Hematopoietic multipotent progenitor cell treated with erythropoietin and hydrocortisone succinate and interleukin-3 and kit ligand, for 17 days (in vitro differentiated cells): ENCODE measurements around the gene CACNB1.

ENCODE experiments used
- DNase-seq: peaks from one replicate; pipeline ENCODE4 v3.0.0-alpha.2; 2015; ENCODE audit warnings: low spot score

Gene CACNB1

GRCh38 chr17:39200957-39201510, 3.6 kb upstream of the CACNB1 start:
- no peak for DNase-seq

GRCh38 chr17:39200070-39200879, 2.8 kb upstream of the CACNB1 start, which contains the start of gene RPL19:
RPL19 (plus strand) TSS chr17:39200283; CDS start chr17:39200345, 62 bp downstream.
- peak; percentile 97 for DNase-seq

DNA sequence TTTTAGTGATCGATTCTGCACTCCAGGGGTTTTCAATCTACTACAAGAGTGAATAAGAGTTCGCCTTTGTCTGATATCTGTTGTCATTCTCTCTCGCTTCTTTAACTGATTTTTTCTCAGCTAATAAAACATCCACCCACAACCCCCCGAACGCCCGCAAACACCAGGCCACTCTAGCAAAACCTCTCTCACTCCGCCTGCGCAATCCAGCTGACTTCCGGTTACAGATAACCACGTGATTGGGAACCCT, 2.3 kb upstream of the CACNB1 start:
- DNase-seq = no peak

- DNase-seq = no peak
Measured at GRCh38 chr17:39198186-39198566, 707 bp upstream of the CACNB1 start.

DNA sequence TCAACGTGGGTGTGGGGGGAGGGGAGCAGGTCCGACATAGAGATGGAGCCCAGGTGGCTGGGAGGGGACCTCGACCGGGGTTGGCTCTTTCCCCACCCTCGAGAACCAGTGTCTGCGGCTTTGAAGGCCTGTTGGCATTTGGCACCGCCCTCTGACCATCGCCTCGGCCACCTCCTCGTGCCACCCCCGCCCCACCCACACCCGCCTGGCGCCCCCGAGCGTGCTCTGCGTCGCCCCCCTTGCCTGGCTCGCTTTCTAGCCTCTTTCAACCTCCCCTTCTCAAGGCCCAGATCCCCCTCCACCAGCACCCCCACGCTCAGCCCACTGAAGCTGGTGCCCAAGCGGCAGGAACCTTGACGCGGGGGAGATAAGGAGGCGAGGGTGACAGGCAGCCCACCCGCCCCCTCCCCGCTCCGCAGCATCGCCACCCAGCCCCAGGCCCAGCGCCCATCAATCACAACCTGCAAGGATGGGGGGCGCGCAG, 619 bp downstream of the CACNB1 start:
- DNase-seq = no peak

- no peak for DNase-seq
Measured at GRCh38 chr17:39196241-39196807, 1.1 kb downstream of the CACNB1 start.

DNA sequence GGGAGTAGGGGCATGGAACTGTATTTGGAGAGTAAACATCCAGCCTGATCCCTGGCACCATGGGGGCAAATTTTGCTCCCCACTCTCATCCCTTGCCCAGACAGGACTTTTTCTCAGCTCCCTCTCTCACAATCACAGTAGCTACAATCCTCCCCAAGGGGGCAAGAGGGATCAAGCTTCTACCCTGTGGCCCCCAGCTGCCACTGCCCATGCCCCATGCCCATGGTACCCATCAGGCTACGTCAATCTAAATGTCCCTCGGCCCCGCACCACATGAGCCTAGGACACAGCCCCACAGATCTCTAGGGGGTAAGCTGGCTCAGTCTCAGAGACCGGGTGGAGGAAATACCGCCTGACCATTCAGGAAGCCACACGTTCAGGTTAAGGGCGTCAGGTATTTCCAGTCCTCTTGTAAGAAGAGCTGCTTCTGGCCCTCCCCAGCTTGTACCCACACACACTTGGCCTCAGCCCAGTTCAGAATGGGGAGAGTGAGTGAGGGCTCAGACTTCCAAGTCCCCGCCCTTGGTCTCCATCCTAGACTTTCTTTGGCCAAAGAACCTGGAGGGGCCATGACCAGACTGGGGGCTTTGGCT, 1.8 kb downstream of the CACNB1 start:
- no peak for DNase-seq

DNA sequence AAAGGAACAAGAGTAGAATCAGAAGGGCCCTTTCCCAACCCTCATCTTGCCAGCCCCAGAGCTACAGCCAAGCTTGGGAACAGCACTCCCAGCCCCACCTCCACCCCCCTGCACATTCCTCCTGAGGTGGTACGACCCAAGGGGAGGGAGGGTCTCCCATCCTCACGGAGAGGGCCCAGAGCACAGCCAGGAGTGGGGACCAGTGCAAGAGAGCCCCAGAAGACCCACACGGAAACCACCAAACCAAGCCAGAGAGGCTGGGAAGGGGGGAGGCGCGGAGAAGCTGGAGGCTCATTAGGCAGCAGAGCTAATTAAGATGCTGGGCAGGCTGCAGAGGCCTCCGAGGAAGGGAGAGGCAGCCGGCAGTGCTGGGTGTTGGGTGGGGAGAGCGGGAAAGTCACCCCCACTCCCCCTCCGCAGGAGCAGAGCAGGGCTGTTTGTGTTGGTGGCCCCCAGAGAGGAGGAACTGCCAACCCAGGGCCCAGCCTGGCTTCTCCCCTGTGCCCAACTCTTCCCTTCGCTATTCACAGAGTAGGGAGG, 2.4 kb downstream of the CACNB1 start:
- DNase-seq = no peak

DNA sequence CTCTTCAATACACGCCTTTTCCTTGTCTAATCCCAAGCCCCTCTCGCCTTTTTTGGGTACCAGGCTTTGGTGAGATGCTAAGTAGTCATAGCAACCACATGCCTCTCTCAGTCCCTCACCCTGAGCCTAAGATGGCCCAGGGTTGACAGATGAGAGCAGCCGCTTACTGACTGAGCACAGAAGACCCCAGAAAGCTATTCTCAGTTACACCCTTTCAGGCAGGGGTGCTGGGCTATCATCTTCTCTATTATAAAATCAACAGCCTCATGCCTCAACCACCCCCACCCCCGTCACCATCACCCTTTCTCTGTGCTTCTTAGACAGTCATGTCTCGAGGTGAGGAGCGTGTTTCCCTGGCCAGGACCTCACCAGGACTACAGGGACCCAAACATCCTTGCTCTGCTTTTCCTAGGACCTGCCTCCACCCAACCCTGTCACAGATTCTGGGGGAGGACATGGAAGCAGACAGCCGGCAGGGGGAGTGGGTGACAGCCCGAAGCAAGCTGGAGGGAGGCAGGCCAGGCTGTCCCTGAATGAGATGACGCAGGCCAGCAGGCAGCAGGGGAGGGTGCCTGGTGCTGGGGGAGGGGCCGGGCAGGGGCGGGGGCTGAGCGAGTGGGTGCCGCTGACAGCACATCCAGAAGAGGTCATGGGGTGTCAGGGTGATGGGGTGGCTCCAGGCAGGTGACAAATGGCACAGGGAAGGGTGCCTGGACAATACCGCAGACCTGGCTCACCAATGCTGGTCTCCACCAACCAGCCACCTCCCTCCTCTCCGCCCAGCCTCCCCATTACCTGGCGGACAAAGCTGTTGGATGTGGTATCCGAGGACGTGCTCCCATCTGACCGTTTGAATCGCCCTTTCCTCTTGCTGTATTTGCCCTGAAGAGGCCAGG, 3.1 kb downstream of the CACNB1 start:
- DNase-seq = no peak

DNA sequence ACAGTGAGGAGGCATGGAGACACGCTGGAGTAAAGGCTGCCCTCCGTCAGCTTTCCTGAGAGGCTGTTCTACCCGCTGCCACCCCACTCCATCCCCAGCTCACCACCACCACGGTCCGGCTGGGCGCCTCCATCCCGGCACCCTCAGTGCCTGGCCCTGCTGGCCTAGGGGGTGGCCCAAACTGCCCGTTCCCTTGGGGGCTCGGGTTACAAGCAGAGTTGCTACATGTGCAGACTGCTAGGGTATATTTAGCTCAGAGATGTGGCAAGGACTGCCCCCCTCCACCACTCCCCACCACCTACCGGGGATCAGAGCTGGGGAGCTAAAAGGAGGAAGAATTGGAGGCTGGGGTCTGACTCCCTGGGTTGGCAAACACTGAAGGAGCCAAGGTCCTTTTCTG, 4.1 kb downstream of the CACNB1 start:
- no peak for DNase-seq

DNA sequence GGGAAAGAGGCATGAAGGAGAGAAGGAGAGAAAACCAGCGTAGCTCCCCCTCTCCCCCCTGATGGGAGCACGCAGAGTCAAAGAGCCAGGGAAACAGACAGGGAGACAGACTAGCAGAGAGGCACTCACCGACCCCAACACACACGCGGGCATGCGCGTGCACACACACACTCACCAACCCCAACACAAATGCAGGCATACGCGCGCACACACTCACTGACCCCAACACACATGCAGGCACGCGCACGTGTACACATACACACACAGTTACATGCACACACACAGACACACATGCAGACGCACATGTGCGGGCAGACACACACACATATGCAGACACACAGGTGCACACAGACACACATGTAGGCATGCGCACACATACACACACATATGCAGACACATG, 4.6 kb downstream of the CACNB1 start:
- DNase-seq = no peak

- DNase-seq = no peak
Measured at GRCh38 chr17:39191750-39192510, 5.5 kb downstream of the CACNB1 start.

- no peak for DNase-seq
Measured at GRCh38 chr17:39187152-39187830, 10.2 kb downstream of the CACNB1 start.

- DNase-seq = no peak
Measured at GRCh38 chr17:39186481-39187002, 10.9 kb downstream of the CACNB1 start.

DNA sequence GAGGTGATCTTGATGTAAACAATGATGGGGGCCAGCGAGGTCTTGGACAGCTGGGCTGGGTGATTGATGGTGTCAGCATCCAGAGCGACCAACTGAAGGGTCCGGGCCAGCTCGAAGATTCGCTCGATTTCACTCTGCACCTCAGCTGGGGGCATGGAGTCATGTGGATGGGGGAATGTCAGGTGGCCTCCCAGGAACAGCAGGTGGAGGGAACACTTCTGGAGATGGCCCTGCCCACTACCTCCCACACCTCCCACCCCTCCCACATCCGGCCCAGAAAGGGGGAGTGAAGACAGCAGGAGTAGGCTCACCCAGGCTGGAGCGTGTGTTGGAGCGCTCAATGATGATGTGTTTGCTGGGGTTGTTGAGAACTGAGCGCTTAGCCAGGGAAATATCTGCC, 13.7 kb downstream of the CACNB1 start:
- no peak for DNase-seq

GRCh38 chr17:39183045-39183444, 14.4 kb downstream of the CACNB1 start:
- no peak for DNase-seq

DNA sequence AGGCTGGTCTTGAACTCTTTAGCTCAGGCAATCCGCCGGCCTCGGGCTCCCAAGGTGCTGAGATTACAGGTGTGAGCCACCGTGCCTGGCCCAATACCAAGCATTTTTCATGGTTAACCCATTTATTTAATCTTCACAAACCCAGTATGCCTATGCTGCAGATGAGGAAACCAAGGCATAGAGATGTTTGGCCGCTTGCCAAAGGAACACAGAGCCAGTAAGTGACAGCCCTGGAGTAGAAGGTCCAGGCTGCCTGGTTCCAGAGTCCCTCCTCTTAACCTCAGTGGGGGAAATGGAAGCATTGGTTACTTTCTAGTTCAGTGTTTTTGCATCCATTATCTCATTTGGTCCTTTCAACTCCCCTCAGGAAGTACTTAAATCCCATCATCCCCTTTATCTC, 16.2 kb downstream of the CACNB1 start:
- DNase-seq = no peak

- DNase-seq = no peak
Measured at GRCh38 chr17:39178536-39178935, 18.9 kb downstream of the CACNB1 start.

- DNase-seq = no peak
Measured at GRCh38 chr17:39177256-39177655, 20.2 kb downstream of the CACNB1 start.

DNA sequence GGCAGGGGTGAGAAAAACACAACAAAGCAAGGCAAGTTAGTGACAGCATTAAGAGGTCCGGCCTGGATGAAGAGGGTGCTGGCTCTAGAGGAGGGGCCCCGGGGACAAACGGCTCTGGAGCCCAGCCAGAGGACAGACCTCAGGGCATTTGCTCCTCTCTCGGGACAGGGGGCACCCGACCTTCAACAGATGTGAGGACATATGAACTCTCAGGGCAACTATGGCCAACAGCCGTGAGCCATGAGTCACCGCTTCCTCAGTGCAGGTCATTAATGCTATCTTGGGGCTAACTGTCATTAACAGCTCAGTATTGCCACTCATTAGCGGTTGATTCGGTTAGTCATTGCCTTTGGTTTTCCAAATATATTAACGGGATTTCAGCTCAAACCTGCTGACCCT, 21.8 kb downstream of the CACNB1 start:
- DNase-seq = no peak
